Transverse colon (tissue), 4 donors: ENCODE measurements around the gene CACNA1A. TPM values are rescaled to one million over a fixed set of nuclear protein-coding genes. Genes with fewer than 3 reads are reported as not detected.

Experiments used
- DNase-seq: peaks from one replicate; pipeline ENCODE4 v3.0.0-alpha.2; 2019
- H3K27ac ChIP-seq, 4 donors: fragments of 200-600 bp; sonication (generic); 2 replicates each; pipeline ENCODE4 v1.5.1; 2016 to 2018; ENCODE audit warnings: inconsistent platforms in 4 of 4
- H3K27me3 ChIP-seq: fragments of 200-600 bp; sonication (generic); 2 replicates; pipeline ENCODE4 v1.5.1; 2017; ENCODE audit warnings: inconsistent platforms
- H3K36me3 ChIP-seq, 4 donors: fragments of 200-600 bp; sonication (generic); 2 replicates each; pipeline ENCODE4 v1.5.1; 2017 to 2019; ENCODE audit warnings: inconsistent platforms in 4 of 4
- H3K4me1 ChIP-seq, 4 donors: fragments of 200-600 bp; sonication (generic); 2 replicates each; pipeline ENCODE4 v1.5.1; 2017 to 2020; ENCODE audit warnings: inconsistent platforms in 4 of 4
- H3K4me3 ChIP-seq, 4 donors: fragments of 200-600 bp; sonication (generic); 1 replicate in 1 of 4; 2 replicates in 3 of 4; pipeline versions ENCODE4 v1.5.1 to v1.6.1; 2017 to 2019; ENCODE audit warnings: inconsistent platforms in 4 of 4
- H3K9me3 ChIP-seq, 2 donors: fragments of 200-600 bp; sonication (generic); 2 replicates each; pipeline ENCODE4 v1.5.1; 2017 to 2019; ENCODE audit warnings: inconsistent platforms in 2 of 2
- EP300 ChIP-seq: sonication (generic); formaldehyde crosslinking; IDR thresholded peaks from one replicate; pipeline ENCODE4 v1.6.1; 2017; ENCODE audit warnings: antibody characterized with exemption, low read depth
- POLR2A ChIP-seq: fragments of 450-650 bp; IDR thresholded peaks from one replicate; pipeline ENCODE4 v1.6.1; 2016; ENCODE audit warnings: antibody characterized with exemption, mild to moderate bottlenecking, moderate library complexity
- POLR2AphosphoS5 ChIP-seq, 3 donors: sonication (generic); formaldehyde crosslinking; IDR thresholded peaks; one replicate each; pipeline ENCODE4 v1.6.1; 2016; ENCODE audit warnings: antibody characterized with exemption in 3 of 3
- WGBS, 2 donors: methylation state at CpG; one replicate each; pipeline ENCODE4 v1.1.5; 2018; ENCODE audit warnings: low coverage in 1 of 2; 5-methylcytosine and 5-hydroxymethylcytosine counted together
- in situ Hi-C, 4 donors: fragments of 200-750 bp; cut with MboI; loops; one replicate each; pipeline versions ENCODE4 v1.15.0 to v1.15.1; 2017; ENCODE audit warnings: low sequenced_read_pairs in 3 of 4, low pct_ligation_motif_present in 1 of 4, low pct_unique_long_range_greater_than_20kb in 1 of 4
- intact Hi-C: fragments of 100-400 bp; cut with DNase I; formaldehyde crosslinking; loops from one replicate; pipeline ENCODE4 v1.15.1; 2023; ENCODE audit warnings: low total_unique reads
- total RNA-seq, 4 donors: library from RNA; depleted of rRNA; stranded (reverse); fragments of >200 nt; gene quantifications; one replicate each; pipeline ENCODE4 v1.1.0, GENCODE V29; 2016
- TF ChIP-seq, protein P1 (sequence below), 5 experiments: fragments of 200-600 bp in 3 of 5; fragments of 450-650 bp in 2 of 5; sonication (generic) in 3 of 5; IDR thresholded peaks; 1 replicate in 2 of 5; 2 replicates in 3 of 5; pipeline ENCODE4 v1.5.1; 2016 to 2017; ENCODE audit warnings: antibody characterized with exemption in 5 of 5, inconsistent platforms in 3 of 5, mild to moderate bottlenecking in 2 of 5, moderate library complexity in 1 of 5

The CACNA1A gene
- total RNA-seq, 4 donors from 2014 or later: 2.9 to 15.7 (median 5.2) TPM

DNA sequence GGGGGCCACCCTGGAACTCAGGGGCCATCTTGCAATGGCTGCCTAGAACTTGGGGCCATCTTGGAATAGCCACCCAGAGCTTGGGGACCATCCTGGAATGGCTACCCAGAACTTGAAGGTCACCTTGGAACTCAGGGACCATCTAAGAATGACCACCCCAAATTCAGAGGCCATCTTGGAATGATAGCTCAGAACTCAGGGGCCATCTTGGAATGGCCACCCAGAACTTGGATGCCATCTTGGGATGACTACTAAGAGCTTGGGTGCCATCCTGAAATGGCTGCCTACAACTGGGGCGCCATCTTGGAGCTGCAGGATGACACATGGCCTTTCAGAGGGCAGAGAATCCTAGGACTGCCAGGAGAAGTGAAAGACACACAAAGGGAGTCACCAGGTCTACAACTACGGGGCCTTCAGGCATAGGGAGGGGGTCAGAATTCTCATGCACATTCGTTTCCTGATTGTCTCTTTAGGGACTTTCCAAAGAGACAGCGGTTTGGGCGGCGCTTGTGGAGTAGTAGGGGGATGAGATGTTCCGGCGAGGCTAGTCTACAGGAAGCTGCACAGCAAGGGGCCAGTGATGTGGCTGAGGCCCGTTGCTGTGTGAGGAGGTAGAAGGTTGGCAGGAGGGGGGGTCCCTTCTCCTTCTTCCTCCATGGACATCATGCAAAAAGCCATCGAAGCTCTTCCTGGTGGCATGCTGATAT lies 231.1 kb downstream of the CACNA1A start:
- Histone ChIP-seq H3K27me3 (no peaks in the 10 kb centered on the region), H3K4me3 (no peak overlapping the region), H3K9me3 (no peaks in the 10 kb centered on the region), H3K27ac (no peak overlapping the region), H3K36me3 (no peaks in the 10 kb centered on the region), H3K4me1 (peaks cover 0 to 4% (median 1%) of the 10 kb centered on the region in 4 donors)
- 20 to 75% methylated on average over 1 to 10 of the region's 10 CpGs for WGBS, 2 donors
- TF ChIP-seq EP300: no peak
- TF ChIP-seq POLR2AphosphoS5 (IDR thresholded peaks at IDR 0.05): no peak
- TF ChIP-seq POLR2A: no peak
- TF ChIP-seq, protein P1, sequence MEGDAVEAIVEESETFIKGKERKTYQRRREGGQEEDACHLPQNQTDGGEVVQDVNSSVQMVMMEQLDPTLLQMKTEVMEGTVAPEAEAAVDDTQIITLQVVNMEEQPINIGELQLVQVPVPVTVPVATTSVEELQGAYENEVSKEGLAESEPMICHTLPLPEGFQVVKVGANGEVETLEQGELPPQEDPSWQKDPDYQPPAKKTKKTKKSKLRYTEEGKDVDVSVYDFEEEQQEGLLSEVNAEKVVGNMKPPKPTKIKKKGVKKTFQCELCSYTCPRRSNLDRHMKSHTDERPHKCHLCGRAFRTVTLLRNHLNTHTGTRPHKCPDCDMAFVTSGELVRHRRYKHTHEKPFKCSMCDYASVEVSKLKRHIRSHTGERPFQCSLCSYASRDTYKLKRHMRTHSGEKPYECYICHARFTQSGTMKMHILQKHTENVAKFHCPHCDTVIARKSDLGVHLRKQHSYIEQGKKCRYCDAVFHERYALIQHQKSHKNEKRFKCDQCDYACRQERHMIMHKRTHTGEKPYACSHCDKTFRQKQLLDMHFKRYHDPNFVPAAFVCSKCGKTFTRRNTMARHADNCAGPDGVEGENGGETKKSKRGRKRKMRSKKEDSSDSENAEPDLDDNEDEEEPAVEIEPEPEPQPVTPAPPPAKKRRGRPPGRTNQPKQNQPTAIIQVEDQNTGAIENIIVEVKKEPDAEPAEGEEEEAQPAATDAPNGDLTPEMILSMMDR (IDR thresholded peaks at IDR 0.05): no peak
- intact Hi-C loops (no loop called here), in situ Hi-C loops (loop anchor here (5.0 to 25.0 kb wide), 2 partner anchors 317 to 437 kb away; no protein-coding TSS in a partner anchor)
- no peak for DNase-seq

DNA sequence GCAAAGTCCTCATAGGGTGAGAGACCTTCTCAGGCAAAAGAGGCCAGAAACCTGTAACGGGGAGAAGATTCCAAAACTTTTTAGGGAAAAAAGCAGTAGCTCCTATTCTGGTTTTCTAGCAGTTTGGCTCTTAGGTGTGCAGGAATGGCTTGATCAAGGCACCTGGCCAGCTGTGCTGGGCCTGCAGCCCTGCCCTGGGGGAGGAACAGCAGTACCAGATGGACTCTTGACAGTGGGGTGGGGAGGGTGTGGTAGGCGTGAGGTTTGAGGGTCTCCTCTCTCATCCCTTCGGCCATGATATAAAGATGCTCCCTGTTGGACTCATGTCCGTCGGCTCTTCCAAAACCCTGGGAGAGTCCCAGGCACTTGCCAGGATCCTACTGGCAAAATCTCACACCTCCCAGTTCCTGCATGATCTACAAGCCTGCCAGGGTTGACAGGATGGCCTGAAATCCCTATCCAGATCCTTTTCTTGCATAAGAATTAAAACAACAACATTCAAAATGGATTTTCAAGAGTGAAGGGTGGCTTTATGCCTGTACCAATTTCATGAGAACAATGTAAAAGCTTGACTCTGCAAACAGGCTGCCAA lies 235.7 kb downstream of the CACNA1A start:
- WGBS, 2 donors: 88 to 93% methylated on average over 3 to 5 of the region's 5 CpGs
- H3K9me3 ChIP-seq: no peaks in the 10 kb centered on the region
- intact Hi-C loops (no loop called here), in situ Hi-C loops (loop anchor here in 2 of 4 donors (25.0 kb wide), 2 partner anchors 158 to 308 kb away; partner anchors contain the start of genes DAND5 (in 1 of the 2), GADD45GIP1 (in 1 of the 2), LYL1 (in 1 of the 2) and NACC1 (in 1 of the 2))
- no peaks in the 10 kb centered on the region for H3K4me1 ChIP-seq
- TF ChIP-seq, protein P1 (IDR thresholded peaks at IDR 0.05): no peak
- TF ChIP-seq EP300 (no peak), POLR2A (no peak), POLR2AphosphoS5 (IDR thresholded peaks at IDR 0.05) (no peak)
- H3K27ac ChIP-seq: no peak overlapping the region
- H3K36me3 ChIP-seq: no peaks in the 10 kb centered on the region
- H3K4me3 ChIP-seq: no peak overlapping the region
- H3K27me3 ChIP-seq: no peaks in the 10 kb centered on the region
- DNase-seq: no peak

DNA sequence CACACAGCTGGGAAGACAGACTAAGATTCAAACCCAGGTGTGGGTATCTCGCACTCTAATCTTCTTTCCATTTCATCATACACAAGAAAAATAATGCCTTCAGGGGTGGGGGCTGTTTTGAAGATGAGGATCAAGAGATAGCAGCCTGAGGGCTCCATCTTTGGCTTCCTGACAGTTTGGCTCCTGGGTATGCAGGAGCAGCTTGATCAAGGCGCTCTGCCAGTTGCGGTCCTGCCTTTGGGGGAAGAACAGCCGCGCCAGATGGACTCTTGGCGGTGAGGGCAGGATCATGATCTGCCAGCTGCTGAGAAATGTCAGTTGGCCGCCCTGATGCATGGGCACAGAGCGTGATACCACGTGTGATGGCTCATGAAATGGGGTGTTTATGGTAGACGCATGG lies 236.9 kb downstream of the CACNA1A start:
- intact Hi-C loops: no loop called here
- H3K4me1 ChIP-seq: no peaks in the 10 kb centered on the region
- no peak overlapping the region for H3K27ac ChIP-seq
- in situ Hi-C loops: loop anchor here (10.0 to 25.0 kb wide), 3 partner anchors 157 to 307 kb away; partner anchors contain the start of genes DAND5 (in 1 of the 4), GADD45GIP1 (in 1 of the 4), LYL1 (in 1 of the 4) and NACC1 (in 1 of the 4)
- no peaks in the 10 kb centered on the region for H3K27me3 ChIP-seq
- no peak overlapping the region for H3K4me3 ChIP-seq
- H3K36me3 ChIP-seq: no peaks in the 10 kb centered on the region
- no peak for DNase-seq
- WGBS, 2 donors: 90% methylated on average over 10 of the region's 10 CpGs; no CpG with 5 or more reads in 1 of the 2 donors
- H3K9me3 ChIP-seq: no peaks in the 10 kb centered on the region
- TF ChIP-seq EP300: no peak
- TF ChIP-seq, protein P1 (IDR thresholded peaks at IDR 0.05): no peak
- TF ChIP-seq POLR2AphosphoS5 (IDR thresholded peaks at IDR 0.05): no peak
- TF ChIP-seq POLR2A: no peak

GRCh38 chr19:13267889-13268288 lies 238.4 kb downstream of the CACNA1A start:
- H3K9me3 ChIP-seq: no peaks in the 10 kb centered on the region
- no peaks in the 10 kb centered on the region for H3K27me3 ChIP-seq
- intact Hi-C loops (no loop called here), in situ Hi-C loops (loop anchor here (10.0 to 25.0 kb wide), 3 partner anchors 156 to 306 kb away; partner anchors contain the start of genes DAND5 (in 1 of the 4), GADD45GIP1 (in 1 of the 4), LYL1 (in 1 of the 4) and NACC1 (in 1 of the 4))
- 66% methylated on average over 4 of the region's 4 CpGs; no CpG with 5 or more reads in 1 of the 2 donors for WGBS, 2 donors
- no peaks in the 10 kb centered on the region for H3K4me1 ChIP-seq
- TF ChIP-seq POLR2AphosphoS5 (IDR thresholded peaks at IDR 0.05) (no peak), EP300 (no peak), POLR2A (no peak)
- TF ChIP-seq, protein P1 (IDR thresholded peaks at IDR 0.05): no peak
- no peaks in the 10 kb centered on the region for H3K36me3 ChIP-seq
- DNase-seq: no peak
- H3K27ac ChIP-seq: no peak overlapping the region
- no peak overlapping the region for H3K4me3 ChIP-seq
